GM19397 (cell line): ENCODE results near the gene PPP3R2.

ENCODE experiments used
- ATAC-seq: cut with Tn5 transposase; IDR thresholded peaks from one replicate; pipeline ENCODE4 v1.9.1; 2021; ENCODE audit warnings: mild to moderate bottlenecking, moderate library complexity; ENCODE audit not compliant: unreplicated experiment

The PPP3R2 gene

DNA sequence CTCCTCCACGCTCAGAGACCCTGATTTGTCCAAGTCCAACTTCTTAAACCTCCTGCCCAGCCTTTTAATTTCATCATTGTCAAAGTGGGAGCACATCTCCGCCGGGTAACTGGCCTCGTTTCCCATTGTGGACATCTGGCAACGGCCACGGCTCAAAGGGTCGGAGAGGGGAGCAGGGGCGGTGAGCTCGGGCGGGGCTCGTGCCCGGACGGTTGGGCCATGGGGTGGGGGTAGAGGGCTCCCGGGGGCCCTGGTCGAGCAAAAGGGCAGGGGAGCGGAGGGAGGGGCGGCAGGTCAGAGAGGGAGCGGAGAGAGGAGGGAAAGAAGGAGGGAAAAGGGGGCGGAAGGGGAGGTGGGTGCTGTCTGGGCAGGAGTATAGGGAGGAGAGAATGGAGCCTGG is at the start of gene PPP3R2:
TSS of gene PPP3R2 (minus strand) at position 174 of the 400 bp plus-strand sequence. CDS start at position 126, 48 bp downstream.
- no peak for ATAC-seq

DNA sequence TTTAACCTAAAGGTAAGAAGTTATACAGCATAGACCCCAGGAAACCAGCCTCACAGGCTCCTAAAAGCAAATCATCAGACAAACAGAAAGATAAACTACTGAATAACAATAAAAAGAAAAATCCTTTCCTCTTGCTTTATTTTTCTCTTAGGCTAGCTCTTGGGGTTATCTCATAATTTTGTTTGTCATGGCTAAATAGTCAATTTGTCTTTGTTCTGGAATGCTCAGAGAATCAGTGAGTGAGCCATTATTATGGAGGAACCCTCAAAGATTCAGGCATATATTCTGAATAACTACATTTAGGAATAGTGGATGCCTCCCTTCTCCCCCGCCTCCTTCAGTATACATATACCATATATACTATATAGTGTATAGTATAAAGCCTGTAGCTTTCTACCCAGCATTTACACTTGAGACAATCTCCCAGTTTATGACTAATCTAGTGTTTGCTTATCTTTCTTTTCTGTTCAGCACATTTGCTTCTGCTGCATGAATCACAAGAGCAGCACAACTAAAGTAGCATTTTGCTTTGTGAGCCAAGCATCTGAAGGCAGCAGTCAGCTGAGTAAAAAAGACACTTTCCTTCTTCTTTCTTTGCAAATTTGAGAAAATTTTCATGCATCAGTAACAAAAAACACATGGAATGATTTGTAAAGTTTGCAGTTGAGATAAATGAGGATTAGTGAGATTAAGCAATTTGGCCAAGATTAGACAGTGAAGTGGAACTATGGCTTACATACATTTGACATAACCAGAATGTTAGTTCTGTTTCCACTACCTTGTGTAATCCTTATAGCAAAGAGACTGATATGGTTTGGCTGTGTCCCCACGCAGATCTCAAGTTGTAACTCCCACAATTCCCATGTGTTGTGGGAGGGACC is 45.3 kb upstream of the PPP3R2 start:
- ATAC-seq, result no peak

- ATAC-seq, result no peak
These were observed 44.5 kb upstream of the PPP3R2 start for GRCh38 chr9:101639311-101639710.

- ATAC-seq, result no peak
These were observed 41.5 kb upstream of the PPP3R2 start for GRCh38 chr9:101636247-101636646.

GRCh38 chr9:101635473-101635872 is 40.7 kb upstream of the PPP3R2 start:
- ATAC-seq, result no peak

DNA sequence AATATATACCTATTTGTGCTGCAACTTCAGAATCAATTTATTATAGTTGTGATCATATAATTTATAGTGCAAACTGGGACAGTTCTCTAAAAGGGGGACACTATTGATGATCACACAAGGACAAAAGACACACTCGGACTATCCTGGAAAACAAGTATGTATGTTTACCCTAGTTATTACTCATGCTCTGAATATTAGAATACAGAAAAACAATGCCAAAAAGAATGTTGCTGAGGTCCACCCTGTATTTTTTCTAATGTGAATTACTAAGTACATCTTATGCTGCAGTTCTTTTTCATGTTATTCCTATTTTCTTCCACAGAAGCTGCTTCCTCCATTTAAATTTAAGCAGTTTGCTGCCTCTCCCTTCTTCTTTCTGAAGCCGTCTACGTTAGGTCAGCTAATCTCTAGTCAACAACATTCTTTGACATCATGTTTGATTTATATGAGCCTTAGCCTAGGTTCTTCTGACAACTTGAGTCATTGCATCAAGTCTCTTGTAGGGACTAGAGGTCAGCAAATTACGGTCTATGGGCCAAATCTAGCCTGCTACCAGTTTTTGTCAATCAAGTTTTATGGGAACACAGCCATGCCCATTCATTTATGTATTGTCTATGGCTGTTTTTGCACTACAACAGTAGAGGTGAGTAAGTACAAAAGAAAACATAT is 40.1 kb upstream of the PPP3R2 start:
- ATAC-seq, result no peak

- ATAC-seq, result no peak
These were observed 37.8 kb upstream of the PPP3R2 start for GRCh38 chr9:101632611-101633010.

DNA sequence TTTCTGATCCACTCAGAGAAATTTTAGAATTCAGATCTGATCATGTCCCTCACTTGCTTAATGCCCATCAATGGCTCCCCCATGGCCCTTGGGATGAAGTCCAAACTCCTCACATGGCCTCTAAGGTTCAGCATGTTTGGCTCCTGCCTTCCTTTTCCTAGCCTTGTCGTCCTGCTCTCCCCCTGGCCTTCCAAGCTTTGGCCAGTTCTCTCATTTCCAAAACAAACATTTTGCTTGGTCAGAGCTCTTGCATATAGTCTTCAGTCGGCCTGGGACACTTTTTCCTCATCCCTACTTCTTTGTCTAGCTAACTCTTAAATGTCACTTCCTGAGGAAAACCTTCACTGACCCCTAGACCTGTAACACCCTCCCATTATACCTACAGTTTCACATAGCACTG is 37.1 kb upstream of the PPP3R2 start:
- no peak for ATAC-seq

DNA sequence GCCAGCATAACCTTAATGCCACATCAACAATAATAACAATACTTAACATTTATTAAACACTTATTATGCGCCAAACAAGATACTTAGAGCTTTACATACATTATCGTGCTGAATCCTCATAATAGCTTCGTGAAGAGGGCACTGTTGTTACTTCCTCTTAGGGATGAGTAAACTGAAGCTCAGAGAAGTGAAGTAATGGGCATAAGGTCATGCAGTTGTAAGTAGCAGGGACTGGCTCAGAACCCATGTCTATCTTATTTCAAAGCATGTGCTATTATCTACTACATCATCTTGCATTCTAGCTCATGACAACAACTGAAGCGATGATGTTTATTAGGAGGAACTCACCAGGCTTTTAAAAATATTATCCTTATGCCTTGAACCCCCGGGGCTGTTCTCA is 34.9 kb upstream of the PPP3R2 start:
- no peak for ATAC-seq

DNA sequence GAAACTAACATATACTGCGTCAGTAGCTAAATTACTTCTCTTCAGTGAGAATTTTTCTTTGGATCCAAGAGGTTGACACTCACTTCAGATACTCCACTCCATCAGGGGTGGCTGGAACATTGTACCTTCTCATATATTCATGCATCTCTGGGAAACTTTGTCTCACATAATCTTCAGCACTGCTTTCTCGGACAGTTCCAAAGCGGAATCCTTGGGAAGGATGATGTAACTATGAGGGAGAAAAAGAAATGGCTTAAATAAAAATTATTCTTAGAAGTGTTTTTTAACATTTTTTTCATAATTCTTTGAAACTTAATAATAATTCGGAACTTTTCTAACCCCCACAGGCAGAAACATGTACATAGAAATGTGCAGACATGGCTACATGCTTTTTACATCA is 33.4 kb upstream of the PPP3R2 start:
- no peak for ATAC-seq

DNA sequence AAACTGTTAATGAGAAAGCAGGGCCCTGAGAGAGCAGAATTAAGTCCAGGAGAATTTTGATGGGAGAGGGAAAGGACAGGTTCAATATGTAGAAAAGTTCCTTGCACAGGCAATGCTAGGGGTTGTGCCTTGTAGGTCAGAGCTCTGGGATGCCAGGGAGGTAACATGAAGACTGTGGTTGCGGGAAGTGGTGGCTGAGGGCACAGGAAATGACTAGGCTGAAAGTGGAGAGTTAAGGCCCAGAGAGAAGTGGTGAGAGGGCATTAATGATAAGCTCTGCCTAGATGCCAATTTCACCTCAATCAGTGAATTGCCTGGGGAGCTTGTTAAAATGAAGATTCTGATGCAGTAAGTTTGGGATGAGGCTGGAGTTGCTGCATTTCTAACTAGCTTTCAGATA is 31.5 kb upstream of the PPP3R2 start:
- no peak for ATAC-seq

GRCh38 chr9:101625876-101626275 is 31.1 kb upstream of the PPP3R2 start:
- no peak for ATAC-seq

- no peak for ATAC-seq
These were observed 25.7 kb upstream of the PPP3R2 start for GRCh38 chr9:101620452-101620851.

DNA sequence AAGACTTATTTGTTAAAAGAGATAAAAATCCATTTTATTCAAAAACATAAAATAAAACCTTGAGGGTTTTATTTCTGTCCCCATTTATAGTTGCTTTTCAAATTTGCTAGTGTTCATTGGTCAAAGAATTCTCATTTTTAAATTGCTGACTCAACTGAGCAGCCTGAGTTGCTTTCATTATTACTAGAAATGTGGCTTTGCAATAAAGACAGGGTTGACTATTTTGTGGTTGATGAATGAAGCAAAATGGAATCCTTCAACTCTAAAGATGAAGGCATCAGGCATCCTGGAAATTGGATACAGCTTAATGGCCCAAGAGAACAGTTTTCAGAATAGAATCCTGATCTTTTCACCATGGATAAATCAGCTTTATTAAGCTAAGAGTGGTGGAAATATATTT is 23.9 kb upstream of the PPP3R2 start:
- no peak for ATAC-seq

DNA sequence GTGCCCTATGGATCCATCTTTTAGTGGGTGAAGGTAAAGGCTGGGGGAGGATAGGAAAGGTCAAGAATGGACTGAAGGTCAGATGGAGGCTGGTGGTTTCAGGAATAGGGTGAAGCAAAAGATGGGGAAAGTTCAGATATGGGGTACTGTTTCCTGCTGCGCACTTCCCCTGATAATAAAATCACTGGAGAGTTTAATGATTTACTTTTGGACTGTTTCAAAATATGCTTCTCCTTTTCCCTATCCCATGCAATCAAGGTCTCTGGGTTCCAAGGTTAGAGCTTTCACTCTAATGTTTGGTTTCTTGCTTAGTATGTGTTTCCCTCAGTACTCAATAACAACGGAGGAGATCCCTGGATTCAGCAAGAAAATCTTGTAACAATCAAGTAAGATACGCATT is 10.8 kb upstream of the PPP3R2 start:
- ATAC-seq, result no peak

- no peak for ATAC-seq
These were observed 9.5 kb upstream of the PPP3R2 start for GRCh38 chr9:101604296-101604695.

DNA sequence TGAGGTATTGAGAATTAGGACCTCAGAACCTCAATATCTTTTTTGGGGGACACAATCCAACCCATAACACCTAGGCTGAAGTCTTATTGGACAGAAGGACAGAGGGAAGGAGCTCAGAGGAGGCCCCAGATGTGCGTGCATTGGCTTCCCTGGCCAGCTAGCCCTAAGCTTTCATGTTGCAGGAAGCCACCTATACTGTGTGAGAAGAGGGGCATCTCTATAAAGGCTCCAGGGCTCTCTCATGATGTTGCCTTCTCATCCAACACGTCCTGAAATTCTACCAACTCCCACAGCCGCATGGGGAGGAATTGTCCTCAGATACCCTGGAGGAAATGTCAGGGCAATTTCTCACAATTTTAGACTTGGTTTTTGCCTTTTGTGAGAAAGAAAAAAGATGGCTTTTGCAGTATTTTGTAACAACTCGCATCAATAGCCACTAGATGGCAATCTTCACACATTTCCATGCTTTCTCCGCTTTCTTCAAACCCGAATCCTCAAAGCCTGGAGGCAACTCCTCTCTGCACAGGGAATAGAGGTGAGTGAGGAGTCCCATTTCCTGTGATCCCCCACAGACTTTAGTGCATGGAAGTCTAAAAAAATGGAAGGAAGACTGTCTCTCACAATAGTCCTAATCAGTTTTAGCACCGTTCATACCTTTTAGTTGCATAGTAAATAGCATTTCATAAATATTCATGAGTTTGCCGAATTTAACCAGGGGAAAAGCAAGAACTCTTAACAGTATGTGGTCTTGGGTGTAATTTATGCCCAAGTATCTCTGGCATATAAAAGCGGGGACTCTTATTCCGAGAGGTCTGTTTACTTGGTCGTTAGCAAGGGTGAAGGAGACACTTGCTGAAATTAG is 7.4 kb upstream of the PPP3R2 start:
- ATAC-seq, result no peak

- ATAC-seq, result no peak
These were observed 1.4 kb downstream of the PPP3R2 start for GRCh38 chr9:101593345-101593744.

DNA sequence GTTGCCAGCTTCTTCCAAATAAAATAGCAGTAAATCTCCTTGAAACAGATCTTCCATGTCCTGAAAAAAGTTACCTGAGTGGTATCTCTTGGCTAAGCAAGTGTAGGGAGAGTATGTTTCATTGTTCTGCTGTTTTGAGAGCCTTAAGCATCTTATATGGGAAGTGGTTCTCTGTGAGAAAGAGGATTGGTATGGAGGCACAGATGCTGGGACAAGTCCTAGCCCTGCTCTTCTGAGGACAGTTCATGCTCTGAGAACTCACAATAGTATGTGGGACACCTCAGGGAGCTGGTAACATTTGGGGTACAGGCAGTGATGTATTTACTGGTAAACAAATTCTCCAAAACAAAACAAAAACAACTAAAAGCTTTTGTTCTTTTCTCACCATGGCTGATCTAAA is 2.0 kb downstream of the PPP3R2 start:
- ATAC-seq, result no peak

- no peak for ATAC-seq
These were observed 2.9 kb downstream of the PPP3R2 start for GRCh38 chr9:101591787-101592446.

DNA sequence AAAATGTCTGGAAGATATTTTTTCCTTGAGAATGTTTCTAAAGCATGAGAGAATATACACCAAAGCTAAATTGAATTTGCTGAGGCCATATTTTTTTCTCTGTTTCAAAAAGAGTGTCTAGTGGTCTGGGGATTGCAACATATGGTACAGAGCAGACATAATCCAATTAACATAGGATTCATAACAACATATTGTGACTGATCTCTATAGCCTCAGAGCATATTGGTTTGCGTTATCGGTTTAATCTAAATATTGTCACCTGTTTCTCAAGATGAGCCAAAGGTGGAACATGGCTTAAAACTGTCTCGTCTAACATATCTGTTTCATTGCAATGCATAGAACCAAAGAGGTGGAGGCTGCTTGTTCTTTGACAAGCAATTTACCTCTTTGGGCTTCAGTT is 3.9 kb downstream of the PPP3R2 start:
- no peak for ATAC-seq
